D721Med (cell line): ENCODE data around the gene KCNT1.

Source experiments
- DNase-seq: peaks from one replicate; pipeline ENCODE4 v3.0.0; 2011; ENCODE audit warnings: low spot score; ENCODE audit not compliant: insufficient read length
- FAIRE-seq: peaks from 2 replicates; lab custom pipeline; 2011; peaks lifted over from hg19 to GRCh38; lab: Jason Lieb, UNC
- TF ChIP-seq, protein P1 (sequence below): IDR thresholded peaks from 2 replicates; pipeline ENCODE4 v1.5.1; 2012; ENCODE audit warnings: mild to moderate bottlenecking, control low read depth; ENCODE audit not compliant: insufficient read depth; ENCODE audit errors: missing control alignments

KCNT1 gene

DNA sequence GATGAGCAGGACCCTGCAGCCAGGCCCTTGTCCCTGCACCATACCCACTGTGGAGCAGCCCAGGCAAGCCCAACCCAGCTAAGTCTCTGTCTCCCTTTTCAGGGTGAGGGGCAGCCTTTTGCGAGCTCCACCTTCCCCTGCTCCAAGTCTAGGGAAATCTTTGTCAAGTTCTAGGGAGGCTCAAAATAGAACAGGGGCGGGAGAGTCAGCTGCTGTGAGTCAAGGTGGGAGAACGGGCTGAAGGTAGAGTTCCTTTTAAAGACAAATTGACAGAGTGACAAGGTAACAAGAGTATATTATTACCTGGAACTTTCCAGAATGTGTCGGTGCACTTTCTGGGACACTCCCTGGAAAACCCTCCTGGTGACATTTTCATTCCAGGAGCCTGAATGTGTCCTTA lies 64.7 kb downstream of the KCNT1 start:
- TF ChIP-seq, protein P1, sequence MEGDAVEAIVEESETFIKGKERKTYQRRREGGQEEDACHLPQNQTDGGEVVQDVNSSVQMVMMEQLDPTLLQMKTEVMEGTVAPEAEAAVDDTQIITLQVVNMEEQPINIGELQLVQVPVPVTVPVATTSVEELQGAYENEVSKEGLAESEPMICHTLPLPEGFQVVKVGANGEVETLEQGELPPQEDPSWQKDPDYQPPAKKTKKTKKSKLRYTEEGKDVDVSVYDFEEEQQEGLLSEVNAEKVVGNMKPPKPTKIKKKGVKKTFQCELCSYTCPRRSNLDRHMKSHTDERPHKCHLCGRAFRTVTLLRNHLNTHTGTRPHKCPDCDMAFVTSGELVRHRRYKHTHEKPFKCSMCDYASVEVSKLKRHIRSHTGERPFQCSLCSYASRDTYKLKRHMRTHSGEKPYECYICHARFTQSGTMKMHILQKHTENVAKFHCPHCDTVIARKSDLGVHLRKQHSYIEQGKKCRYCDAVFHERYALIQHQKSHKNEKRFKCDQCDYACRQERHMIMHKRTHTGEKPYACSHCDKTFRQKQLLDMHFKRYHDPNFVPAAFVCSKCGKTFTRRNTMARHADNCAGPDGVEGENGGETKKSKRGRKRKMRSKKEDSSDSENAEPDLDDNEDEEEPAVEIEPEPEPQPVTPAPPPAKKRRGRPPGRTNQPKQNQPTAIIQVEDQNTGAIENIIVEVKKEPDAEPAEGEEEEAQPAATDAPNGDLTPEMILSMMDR, result no peak
- DNase-seq (no peak), FAIRE-seq (no peak)

DNA sequence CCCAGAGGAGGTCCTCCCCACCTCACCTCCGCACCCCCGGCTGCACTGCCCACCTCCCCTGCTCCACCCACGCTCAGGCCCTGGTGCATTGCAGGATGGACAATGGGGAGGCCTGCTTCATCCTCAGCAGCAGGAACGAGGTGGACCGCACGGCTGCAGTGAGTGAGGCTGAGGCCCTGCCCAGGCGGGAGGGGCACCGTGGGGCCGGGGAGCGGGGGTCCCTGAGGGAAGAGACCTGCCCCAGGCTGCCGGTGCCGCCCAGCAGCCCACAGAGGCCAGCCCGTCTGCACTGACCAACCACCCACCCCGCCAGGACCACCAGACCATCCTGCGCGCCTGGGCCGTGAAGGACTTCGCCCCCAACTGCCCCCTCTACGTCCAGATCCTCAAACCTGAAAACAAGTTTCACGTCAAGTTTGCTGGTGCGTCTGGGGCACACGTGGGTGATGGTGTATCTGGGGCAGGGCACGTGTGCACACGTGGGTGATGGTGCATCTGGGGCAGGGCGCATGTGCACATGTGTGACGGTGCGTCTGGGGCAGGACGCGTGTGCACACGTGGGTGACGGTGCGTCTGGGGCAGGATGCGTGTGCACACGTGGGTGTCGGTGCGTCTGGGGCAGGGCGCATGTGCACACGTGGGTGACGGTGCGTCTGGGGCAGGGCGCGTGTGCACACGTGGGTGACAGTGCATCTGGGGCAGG lies 66.7 kb downstream of the KCNT1 start:
- TF ChIP-seq, protein P1, result no peak
- no peak for FAIRE-seq
- no peak for DNase-seq

DNA sequence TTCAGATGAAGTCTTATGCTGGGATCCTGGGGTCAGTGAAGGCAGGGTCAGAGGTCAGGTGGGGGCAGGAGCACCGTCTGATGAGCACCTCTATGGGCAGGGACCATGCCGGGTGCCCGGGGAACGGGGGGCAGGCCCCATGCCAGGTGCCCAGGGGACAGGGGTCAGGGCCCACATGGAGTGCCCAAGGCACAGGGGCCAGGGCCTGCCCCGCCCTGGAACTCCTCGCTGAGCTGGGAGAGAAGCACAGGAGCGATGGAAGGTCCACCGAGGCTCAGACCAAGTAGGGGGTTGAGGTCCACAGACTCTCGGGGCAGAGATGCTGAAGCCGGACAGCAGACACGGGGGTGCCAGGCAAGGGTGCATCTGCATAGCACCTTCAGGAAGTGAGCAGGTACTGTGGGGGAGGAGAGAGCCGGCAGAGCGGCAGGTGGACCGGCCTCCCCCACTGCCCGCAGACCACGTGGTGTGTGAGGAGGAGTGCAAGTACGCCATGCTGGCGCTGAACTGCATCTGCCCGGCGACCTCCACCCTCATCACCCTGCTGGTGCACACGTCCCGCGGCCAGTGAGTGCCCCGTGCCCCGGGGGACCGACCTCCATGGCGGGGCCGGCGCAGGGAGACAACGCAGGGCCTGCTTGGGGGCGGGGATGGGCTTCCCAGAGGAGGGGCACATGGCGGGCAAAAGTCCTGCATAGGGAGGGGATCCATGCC lies 67.7 kb downstream of the KCNT1 start:
- no peak for FAIRE-seq

DNA sequence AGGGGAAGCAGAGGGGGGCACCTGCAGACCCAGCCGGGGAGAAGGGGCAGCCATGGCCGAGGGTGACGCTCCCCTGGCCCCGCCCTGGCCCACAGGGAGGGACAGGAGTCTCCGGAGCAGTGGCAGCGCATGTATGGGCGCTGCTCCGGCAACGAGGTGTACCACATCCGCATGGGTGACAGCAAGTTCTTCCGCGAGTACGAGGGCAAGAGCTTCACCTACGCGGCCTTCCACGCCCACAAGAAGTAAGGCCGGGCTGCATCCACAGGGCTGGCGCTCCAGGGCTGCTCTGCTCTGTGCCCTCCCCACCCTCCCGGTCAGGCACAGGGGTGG lies 68.2 kb downstream of the KCNT1 start:
- TF ChIP-seq, protein P1, result no peak
- DNase-seq (no peak), FAIRE-seq (no peak)

More for the DNA sequence above, 67.7 kb downstream of the KCNT1 start:
- no peak for DNase-seq
- TF ChIP-seq, protein P1, result no peak

DNA sequence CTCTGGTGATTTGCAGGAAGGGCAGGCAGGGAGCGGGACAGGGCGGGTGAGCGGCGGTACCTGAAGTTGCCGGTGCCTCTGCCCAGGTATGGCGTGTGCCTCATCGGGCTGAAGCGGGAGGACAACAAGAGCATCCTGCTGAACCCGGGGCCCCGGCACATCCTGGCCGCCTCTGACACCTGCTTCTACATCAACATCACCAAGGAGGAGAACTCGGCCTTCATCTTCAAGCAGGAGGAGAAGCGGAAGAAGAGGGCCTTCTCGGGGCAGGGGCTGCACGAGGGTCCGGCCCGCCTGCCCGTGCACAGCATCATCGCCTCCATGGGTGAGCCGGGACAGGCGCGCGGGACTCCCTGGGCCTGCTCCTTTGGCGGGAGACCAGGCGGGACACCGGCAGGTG lies 68.8 kb downstream of the KCNT1 start:
- TF ChIP-seq, protein P1, result no peak
- no peak for DNase-seq
- FAIRE-seq, result no peak

DNA sequence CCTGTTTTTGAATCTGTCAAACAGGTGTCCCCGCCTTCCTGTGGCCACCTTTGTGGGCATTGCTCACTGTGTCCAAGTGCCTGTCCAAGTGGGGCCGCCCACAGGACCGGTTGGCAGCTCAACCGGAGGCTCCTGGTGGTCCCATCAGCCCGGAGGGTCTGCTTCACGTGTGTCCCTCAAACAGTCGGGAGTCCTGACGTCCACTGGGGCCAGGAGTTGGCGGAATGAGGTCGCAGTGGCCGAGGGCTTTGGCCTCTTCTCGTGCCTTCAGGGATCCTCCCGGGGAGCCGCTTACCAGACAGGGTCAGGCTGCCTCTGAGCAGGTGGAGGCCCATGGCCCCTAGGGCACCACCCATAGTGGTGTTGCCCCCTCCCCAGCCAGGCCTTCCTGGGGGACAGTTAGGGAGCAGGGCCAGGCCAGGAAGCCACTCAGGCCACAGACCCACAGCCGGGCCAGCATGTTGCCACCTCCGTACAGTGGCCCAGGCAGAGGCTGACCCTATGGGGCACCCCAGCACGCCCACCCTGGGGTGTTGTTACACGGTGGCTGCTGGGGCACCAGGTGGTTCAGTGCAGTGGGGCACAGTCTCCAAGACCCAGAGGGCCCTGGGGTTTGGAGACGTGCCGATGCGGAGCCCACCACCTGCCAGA lies 69.5 kb downstream of the KCNT1 start:
- TF ChIP-seq, protein P1, result no peak

DNA sequence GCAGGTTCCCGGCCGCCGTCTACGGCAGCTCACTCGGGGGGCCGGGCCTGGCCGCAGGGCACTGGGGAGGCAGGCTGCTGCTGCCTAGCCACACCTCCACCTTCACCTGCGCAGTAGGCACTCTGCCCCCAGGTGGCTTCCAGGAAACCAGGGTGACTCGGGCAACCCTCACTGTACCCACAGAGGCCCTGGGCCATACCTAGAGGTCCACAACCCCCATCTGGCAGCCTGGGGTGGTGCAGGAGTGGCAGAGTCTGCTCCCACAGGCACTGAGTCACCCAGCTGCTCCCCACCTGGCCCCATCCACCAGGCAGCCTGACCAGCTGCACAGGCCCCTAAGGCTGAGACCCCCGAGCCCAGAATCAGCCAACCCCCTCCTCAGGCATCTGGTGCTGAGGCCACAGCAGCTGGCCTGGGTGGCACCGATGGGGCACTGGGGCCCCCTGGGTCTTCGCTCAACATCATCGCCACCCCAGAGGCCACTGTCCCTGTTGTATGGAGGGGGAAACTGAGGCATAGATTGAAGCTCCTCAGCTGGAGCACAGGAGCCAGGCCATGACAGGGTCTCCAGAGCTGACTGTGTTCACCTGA lies 70.2 kb downstream of the KCNT1 start:
- DNase-seq, result no peak
- FAIRE-seq, result no peak
- TF ChIP-seq, protein P1, result no peak

More for the DNA sequence above, 69.5 kb downstream of the KCNT1 start:
- DNase-seq (no peak), FAIRE-seq (no peak)
